WTC11 (cell line): ENCODE results near the gene MTERF4.

Experiments used
- TCF7 ChIP-seq: sonication (generic); formaldehyde crosslinking; IDR thresholded peaks from 2 replicates; pipeline ENCODE4 v1.8.0; 2022; ENCODE audit warnings: mild to moderate bottlenecking, low read depth, missing genetic modification reagents, moderate library complexity
- ZBTB21 ChIP-seq: sonication (generic); formaldehyde crosslinking; IDR thresholded peaks from 2 replicates; pipeline ENCODE4 v1.8.1; 2023; ENCODE audit warnings: mild to moderate bottlenecking, missing genetic modification reagents, borderline replicate concordance
- TF ChIP-seq, protein P1 (sequence below): fragments of 200-600 bp; IDR thresholded peaks from 2 replicates; pipeline ENCODE4 v1.8.0; 2022; ENCODE audit warnings: antibody characterized with exemption
- TF ChIP-seq, protein P2 (sequence below): sonication (generic); formaldehyde crosslinking; IDR thresholded peaks from 2 replicates; pipeline ENCODE4 v1.8.1; 2022; ENCODE audit warnings: low read depth, missing genetic modification reagents, borderline replicate concordance
- TF ChIP-seq, protein P3 (sequence below): sonication (generic); formaldehyde crosslinking; IDR thresholded peaks from 2 replicates; pipeline ENCODE4 v1.8.0; 2022; ENCODE audit warnings: mild to moderate bottlenecking, missing genetic modification reagents
- TF ChIP-seq, protein P4 (sequence below): sonication (generic); formaldehyde crosslinking; IDR thresholded peaks from 2 replicates; pipeline ENCODE4 v1.8.1; 2022; ENCODE audit warnings: missing genetic modification reagents, borderline replicate concordance

DNA sequence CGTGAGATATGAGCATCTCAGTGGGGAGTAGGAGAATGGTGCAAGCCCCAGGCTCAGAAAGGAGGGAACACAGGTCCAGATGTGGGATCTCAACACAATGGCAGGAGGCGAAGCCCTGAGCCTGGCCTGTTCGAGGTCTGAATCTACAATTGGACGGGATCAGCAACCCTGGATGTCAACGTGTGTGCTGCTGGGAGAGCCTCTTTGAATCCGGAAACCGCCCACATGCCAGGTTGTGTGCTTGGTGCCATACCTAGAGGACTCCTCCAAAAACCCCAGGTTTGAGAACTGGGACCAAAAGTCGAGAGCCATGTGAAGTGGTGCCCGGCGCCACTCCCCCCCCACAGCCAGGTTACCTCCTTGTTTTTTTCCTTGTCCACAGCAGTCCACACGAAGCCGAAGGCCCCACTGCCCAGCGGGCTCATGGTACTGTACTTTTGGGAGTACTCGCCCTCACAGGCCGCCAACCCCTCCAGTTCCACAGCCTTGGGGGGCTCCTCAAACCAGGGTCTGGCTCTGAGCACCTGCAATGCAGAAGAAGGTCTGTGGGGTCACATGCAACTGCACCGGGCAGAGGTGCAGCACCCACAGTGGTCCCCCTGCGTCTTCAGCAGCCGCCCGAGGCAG is 20.4 kb upstream of the MTERF4 start:
- TF ChIP-seq, protein P1, sequence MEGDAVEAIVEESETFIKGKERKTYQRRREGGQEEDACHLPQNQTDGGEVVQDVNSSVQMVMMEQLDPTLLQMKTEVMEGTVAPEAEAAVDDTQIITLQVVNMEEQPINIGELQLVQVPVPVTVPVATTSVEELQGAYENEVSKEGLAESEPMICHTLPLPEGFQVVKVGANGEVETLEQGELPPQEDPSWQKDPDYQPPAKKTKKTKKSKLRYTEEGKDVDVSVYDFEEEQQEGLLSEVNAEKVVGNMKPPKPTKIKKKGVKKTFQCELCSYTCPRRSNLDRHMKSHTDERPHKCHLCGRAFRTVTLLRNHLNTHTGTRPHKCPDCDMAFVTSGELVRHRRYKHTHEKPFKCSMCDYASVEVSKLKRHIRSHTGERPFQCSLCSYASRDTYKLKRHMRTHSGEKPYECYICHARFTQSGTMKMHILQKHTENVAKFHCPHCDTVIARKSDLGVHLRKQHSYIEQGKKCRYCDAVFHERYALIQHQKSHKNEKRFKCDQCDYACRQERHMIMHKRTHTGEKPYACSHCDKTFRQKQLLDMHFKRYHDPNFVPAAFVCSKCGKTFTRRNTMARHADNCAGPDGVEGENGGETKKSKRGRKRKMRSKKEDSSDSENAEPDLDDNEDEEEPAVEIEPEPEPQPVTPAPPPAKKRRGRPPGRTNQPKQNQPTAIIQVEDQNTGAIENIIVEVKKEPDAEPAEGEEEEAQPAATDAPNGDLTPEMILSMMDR, result no peak
- TF ChIP-seq TCF7 (no peak), ZBTB21 (CRISPR knock-in tag) (no peak)
- TF ChIP-seq, protein P2, sequence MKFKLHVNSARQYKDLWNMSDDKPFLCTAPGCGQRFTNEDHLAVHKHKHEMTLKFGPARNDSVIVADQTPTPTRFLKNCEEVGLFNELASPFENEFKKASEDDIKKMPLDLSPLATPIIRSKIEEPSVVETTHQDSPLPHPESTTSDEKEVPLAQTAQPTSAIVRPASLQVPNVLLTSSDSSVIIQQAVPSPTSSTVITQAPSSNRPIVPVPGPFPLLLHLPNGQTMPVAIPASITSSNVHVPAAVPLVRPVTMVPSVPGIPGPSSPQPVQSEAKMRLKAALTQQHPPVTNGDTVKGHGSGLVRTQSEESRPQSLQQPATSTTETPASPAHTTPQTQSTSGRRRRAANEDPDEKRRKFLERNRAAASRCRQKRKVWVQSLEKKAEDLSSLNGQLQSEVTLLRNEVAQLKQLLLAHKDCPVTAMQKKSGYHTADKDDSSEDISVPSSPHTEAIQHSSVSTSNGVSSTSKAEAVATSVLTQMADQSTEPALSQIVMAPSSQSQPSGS (CRISPR knock-in tag), result no peak
- TF ChIP-seq, protein P3, sequence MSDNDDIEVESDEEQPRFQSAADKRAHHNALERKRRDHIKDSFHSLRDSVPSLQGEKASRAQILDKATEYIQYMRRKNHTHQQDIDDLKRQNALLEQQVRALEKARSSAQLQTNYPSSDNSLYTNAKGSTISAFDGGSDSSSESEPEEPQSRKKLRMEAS (CRISPR knock-in tag), result no peak
- TF ChIP-seq, protein P4, sequence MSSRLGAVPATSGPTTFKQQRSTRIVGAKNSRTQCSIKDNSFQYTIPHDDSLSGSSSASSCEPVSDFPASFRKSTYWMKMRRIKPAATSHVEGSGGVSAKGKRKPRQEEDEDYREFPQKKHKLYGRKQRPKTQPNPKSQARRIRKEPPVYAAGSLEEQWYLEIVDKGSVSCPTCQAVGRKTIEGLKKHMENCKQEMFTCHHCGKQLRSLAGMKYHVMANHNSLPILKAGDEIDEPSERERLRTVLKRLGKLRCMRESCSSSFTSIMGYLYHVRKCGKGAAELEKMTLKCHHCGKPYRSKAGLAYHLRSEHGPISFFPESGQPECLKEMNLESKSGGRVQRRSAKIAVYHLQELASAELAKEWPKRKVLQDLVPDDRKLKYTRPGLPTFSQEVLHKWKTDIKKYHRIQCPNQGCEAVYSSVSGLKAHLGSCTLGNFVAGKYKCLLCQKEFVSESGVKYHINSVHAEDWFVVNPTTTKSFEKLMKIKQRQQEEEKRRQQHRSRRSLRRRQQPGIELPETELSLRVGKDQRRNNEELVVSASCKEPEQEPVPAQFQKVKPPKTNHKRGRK (CRISPR knock-in tag), result no peak
